Measurements from ENCODE around the gene PLEKHG3.
A peak's percentile ranks its signal among the peaks of the same experiment; 100 is the strongest.

DNA sequence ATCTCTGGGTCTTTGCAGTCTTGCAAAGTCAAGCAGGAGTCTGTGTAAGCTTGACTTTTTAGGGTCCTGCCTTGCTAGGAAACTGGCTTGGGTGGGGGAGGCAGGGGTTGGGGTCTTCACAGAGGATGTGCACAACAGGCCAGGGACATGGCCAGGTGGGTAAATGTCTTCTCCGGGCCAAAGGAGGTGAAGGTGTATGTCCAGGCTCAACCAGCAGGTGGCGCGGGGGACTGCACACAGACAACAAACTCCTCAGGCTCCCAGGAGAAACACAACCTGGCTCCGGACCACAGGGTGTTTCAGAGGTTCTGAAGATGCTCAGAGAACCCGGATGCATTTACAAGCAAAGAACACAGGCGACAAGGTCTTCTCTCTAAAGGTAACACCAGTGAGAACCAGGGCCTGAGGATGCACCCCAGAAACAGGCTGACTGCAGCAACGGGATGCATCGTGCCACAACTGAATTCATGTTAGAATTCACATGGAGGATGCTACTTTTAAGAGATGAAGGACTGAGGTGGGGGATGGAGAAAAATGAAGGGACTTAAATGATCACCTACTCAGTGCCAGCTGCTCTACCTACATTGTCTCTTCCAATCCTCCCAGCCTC lies 56.0 kb downstream of the PLEKHG3 start:
- TF ChIP-seq, protein P1, sequence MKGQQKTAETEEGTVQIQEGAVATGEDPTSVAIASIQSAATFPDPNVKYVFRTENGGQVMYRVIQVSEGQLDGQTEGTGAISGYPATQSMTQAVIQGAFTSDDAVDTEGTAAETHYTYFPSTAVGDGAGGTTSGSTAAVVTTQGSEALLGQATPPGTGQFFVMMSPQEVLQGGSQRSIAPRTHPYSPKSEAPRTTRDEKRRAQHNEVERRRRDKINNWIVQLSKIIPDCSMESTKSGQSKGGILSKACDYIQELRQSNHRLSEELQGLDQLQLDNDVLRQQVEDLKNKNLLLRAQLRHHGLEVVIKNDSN (IDR thresholded peaks at IDR 0.05) = no peak
- TF ChIP-seq CREB1 (IDR thresholded peaks at IDR 0.05; ENCODE audit: low read depth) = no peak
- TF ChIP-seq, protein P2, sequence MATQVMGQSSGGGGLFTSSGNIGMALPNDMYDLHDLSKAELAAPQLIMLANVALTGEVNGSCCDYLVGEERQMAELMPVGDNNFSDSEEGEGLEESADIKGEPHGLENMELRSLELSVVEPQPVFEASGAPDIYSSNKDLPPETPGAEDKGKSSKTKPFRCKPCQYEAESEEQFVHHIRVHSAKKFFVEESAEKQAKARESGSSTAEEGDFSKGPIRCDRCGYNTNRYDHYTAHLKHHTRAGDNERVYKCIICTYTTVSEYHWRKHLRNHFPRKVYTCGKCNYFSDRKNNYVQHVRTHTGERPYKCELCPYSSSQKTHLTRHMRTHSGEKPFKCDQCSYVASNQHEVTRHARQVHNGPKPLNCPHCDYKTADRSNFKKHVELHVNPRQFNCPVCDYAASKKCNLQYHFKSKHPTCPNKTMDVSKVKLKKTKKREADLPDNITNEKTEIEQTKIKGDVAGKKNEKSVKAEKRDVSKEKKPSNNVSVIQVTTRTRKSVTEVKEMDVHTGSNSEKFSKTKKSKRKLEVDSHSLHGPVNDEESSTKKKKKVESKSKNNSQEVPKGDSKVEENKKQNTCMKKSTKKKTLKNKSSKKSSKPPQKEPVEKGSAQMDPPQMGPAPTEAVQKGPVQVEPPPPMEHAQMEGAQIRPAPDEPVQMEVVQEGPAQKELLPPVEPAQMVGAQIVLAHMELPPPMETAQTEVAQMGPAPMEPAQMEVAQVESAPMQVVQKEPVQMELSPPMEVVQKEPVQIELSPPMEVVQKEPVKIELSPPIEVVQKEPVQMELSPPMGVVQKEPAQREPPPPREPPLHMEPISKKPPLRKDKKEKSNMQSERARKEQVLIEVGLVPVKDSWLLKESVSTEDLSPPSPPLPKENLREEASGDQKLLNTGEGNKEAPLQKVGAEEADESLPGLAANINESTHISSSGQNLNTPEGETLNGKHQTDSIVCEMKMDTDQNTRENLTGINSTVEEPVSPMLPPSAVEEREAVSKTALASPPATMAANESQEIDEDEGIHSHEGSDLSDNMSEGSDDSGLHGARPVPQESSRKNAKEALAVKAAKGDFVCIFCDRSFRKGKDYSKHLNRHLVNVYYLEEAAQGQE (IDR thresholded peaks at IDR 0.05; ENCODE audit: low read depth) = no peak
- no peak for TF ChIP-seq CEBPB (IDR thresholded peaks at IDR 0.05)
- TF ChIP-seq RAD21 (IDR thresholded peaks at IDR 0.05; ENCODE audit: low read depth) = peak; percentile 54
- no peak for TF ChIP-seq EP300 (IDR thresholded peaks at IDR 0.05; ENCODE audit: borderline replicate concordance)
- TF ChIP-seq YY1 (IDR thresholded peaks at IDR 0.05; ENCODE audit: low read depth) = no peak
- TF ChIP-seq, protein P3, sequence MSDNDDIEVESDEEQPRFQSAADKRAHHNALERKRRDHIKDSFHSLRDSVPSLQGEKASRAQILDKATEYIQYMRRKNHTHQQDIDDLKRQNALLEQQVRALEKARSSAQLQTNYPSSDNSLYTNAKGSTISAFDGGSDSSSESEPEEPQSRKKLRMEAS (IDR thresholded peaks at IDR 0.05) = no peak
- no peak for TF ChIP-seq TEAD4 (IDR thresholded peaks at IDR 0.05)
- no peak for TF ChIP-seq NFIC (IDR thresholded peaks at IDR 0.05)
- TF ChIP-seq FOXM1 (IDR thresholded peaks at IDR 0.05; ENCODE audit: borderline replicate concordance, low read depth) = no peak
- no peak for TF ChIP-seq EGR1 (IDR thresholded peaks at IDR 0.05)
